ENCODE measurements around the gene FNBP1L.

Gene FNBP1L

DNA sequence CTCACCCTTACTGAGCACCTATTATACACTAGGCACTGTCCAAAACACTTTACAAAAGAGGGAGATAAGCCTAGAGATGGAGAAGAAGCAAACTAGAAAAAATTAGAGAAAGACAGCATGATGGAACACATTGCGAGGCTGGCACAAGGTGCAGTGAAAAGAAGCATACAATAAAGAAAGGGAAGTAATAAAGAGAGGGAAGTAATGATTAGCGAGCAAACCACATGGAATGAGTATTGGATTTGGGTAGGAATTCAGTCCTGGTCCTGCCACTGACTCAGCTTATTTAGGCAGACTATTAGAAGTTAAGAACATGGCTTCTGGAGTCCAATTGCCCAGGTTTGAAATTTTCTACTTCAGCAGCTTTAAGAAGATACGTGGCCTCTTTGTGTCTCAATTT, 32.6 kb upstream of the FNBP1L start:
- no peak overlapping the region for H3K4me3 ChIP-seq (ENCODE audit: low read depth, low read length)
- H3K36me3 ChIP-seq (ENCODE audit: control insufficient read depth, insufficient read depth, low read length), result no peaks in the 10 kb centered on the region
- no peaks in the 10 kb centered on the region for H3K9me3 ChIP-seq (ENCODE audit: control insufficient read depth, low read length)
- no peaks in the 10 kb centered on the region for H3K4me1 ChIP-seq
- TF ChIP-seq, protein P1, sequence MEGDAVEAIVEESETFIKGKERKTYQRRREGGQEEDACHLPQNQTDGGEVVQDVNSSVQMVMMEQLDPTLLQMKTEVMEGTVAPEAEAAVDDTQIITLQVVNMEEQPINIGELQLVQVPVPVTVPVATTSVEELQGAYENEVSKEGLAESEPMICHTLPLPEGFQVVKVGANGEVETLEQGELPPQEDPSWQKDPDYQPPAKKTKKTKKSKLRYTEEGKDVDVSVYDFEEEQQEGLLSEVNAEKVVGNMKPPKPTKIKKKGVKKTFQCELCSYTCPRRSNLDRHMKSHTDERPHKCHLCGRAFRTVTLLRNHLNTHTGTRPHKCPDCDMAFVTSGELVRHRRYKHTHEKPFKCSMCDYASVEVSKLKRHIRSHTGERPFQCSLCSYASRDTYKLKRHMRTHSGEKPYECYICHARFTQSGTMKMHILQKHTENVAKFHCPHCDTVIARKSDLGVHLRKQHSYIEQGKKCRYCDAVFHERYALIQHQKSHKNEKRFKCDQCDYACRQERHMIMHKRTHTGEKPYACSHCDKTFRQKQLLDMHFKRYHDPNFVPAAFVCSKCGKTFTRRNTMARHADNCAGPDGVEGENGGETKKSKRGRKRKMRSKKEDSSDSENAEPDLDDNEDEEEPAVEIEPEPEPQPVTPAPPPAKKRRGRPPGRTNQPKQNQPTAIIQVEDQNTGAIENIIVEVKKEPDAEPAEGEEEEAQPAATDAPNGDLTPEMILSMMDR (IDR thresholded peaks at IDR 0.05), result no peak
- H3K27ac ChIP-seq, result no peak overlapping the region
- no peaks in the 10 kb centered on the region for H3K79me2 ChIP-seq
- no peak overlapping the region for H3K9ac ChIP-seq
- no peak overlapping the region for H2AFZ ChIP-seq
- no peaks in the 10 kb centered on the region for H3K27me3 ChIP-seq (ENCODE audit: control insufficient read depth, insufficient read depth, low read length)
- no peak overlapping the region for H3K4me2 ChIP-seq (ENCODE audit: low read length)

DNA sequence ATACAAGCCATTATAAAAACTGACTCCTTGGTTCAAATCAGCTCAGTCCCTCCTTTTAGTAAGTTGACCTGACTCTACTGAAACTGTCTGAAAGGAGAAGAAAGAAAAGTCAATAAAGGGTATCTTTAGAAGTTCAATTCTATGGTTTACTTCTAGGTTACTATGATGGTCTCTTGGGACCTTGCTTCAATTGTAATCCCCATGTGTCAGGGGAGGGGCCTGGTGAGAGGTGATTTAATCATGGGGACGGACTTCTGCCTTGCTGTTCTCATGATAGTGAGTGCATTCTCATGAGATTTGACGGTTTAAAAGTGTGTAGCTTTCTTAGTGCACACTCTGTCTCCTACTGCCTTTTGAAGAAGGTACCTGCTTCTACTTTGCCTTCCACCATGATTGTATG, 31.7 kb upstream of the FNBP1L start:
- H2AFZ ChIP-seq, result no peak overlapping the region
- H3K79me2 ChIP-seq, result no peaks in the 10 kb centered on the region
- no peak overlapping the region for H3K4me3 ChIP-seq (ENCODE audit: low read depth, low read length)
- H3K9me3 ChIP-seq (ENCODE audit: control insufficient read depth, low read length), result no peaks in the 10 kb centered on the region
- no peaks in the 10 kb centered on the region for H3K27me3 ChIP-seq (ENCODE audit: control insufficient read depth, insufficient read depth, low read length)
- no peaks in the 10 kb centered on the region for H3K4me1 ChIP-seq
- H3K4me2 ChIP-seq (ENCODE audit: low read length), result no peak overlapping the region
- H3K27ac ChIP-seq, result no peak overlapping the region
- TF ChIP-seq, protein P1 (IDR thresholded peaks at IDR 0.05), result no peak
- no peak overlapping the region for H3K9ac ChIP-seq
- H3K36me3 ChIP-seq (ENCODE audit: control insufficient read depth, insufficient read depth, low read length), result no peaks in the 10 kb centered on the region

DNA sequence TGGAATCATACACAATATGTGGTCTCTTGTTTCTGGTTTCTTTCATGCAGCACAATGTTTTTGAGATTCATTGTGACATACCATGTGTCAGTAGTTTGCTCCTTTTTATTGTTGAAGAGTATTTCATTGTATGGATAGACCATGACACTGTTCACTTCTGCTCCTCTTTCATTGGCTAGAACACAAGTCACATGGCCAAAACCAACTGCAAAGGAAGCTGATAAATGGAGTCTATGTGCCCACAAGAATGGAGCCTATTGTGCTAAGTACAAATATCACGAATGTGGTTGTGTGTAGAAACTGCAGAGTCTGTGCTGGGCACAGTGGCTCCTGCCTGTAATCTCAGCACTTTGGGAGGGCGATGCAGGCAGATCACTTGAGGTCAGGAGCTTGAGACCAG, 28.6 kb upstream of the FNBP1L start:
- H3K9ac ChIP-seq, result no peak overlapping the region
- no peak overlapping the region for H2AFZ ChIP-seq
- TF ChIP-seq, protein P1 (IDR thresholded peaks at IDR 0.05), result no peak
- no peaks in the 10 kb centered on the region for H3K36me3 ChIP-seq (ENCODE audit: control insufficient read depth, insufficient read depth, low read length)
- H3K9me3 ChIP-seq (ENCODE audit: control insufficient read depth, low read length), result no peaks in the 10 kb centered on the region
- no peak overlapping the region for H3K4me2 ChIP-seq (ENCODE audit: low read length)
- H3K4me3 ChIP-seq (ENCODE audit: low read depth, low read length), result no peak overlapping the region
- no peaks in the 10 kb centered on the region for H3K79me2 ChIP-seq
- no peak overlapping the region for H3K27ac ChIP-seq
- no peaks in the 10 kb centered on the region for H3K4me1 ChIP-seq
- no peaks in the 10 kb centered on the region for H3K27me3 ChIP-seq (ENCODE audit: control insufficient read depth, insufficient read depth, low read length)

DNA sequence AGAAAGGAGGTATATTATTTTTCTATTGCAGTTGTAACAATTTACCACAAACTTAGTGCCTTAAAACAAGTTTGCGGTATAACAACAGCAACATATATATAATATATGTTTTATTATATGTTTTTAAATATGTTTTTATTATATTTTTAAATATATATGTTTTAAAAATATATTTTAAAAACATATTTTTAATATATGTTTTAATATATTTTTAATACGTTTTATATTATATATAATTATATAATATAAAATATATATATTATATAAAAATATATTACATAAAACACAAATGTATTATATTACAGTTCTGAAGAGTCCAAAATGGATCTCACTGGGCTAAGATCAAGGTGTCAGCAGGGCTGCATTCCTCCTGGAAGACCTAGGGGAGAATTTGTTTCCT, 27.5 kb upstream of the FNBP1L start:
- Histone ChIP-seq H3K4me2 (ENCODE audit: low read length) (no peak overlapping the region), H2AFZ (no peak overlapping the region), H3K9me3 (ENCODE audit: control insufficient read depth, low read length) (no peaks in the 10 kb centered on the region), H3K27ac (no peak overlapping the region), H3K79me2 (no peaks in the 10 kb centered on the region), H3K4me1 (no peaks in the 10 kb centered on the region), H3K36me3 (ENCODE audit: control insufficient read depth, insufficient read depth, low read length) (no peaks in the 10 kb centered on the region), H3K9ac (no peak overlapping the region), H3K27me3 (ENCODE audit: control insufficient read depth, insufficient read depth, low read length) (no peaks in the 10 kb centered on the region), H3K4me3 (ENCODE audit: low read depth, low read length) (no peak overlapping the region)
- TF ChIP-seq, protein P1 (IDR thresholded peaks at IDR 0.05), result no peak

DNA sequence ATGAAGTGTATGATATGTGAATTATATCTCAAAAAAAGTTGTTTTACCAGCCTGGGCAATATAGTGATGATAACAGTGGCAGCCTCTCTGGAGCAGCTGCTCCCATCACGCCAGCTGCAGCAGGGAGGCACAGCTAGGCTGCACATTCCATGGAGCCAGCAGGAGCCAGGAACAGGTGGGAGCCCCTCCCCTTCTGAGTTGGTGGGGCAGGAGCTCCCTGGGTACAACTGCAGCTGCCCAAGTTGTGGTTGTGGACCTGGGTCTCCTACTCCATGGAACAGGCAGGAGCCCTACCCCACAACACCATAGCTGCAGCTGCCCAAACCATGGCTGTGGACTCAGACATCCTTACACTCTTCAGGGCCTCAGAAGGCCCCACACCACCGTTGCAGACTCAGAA, 21.7 kb upstream of the FNBP1L start:
- H3K27ac ChIP-seq, result no peak overlapping the region
- H3K4me1 ChIP-seq, result no peaks in the 10 kb centered on the region
- no peak overlapping the region for H3K9ac ChIP-seq
- no peak overlapping the region for H2AFZ ChIP-seq
- TF ChIP-seq, protein P1 (IDR thresholded peaks at IDR 0.05), result no peak
- no peak overlapping the region for H3K4me3 ChIP-seq (ENCODE audit: low read depth, low read length)
- no peak overlapping the region for H3K4me2 ChIP-seq (ENCODE audit: low read length)
- no peaks in the 10 kb centered on the region for H3K27me3 ChIP-seq (ENCODE audit: control insufficient read depth, insufficient read depth, low read length)
- H3K79me2 ChIP-seq, result no peaks in the 10 kb centered on the region
- no peaks in the 10 kb centered on the region for H3K9me3 ChIP-seq (ENCODE audit: control insufficient read depth, low read length)
- no peaks in the 10 kb centered on the region for H3K36me3 ChIP-seq (ENCODE audit: control insufficient read depth, insufficient read depth, low read length)

All from parathyroid adenoma (tissue), 2 donors.